H1 (cell line): Measurements from ENCODE around the gene ANKFY1. TPM values are rescaled to one million over a fixed set of nuclear protein-coding genes. Genes with fewer than 3 reads are reported as not detected.

Experiments used
- BCL11A ChIP-seq, 2 experiments: IDR thresholded peaks; one replicate each; pipeline ENCODE4 v1.6.1; 2011; ENCODE audit warnings: low read depth in 2 of 2, low read length in 2 of 2, mild to moderate bottlenecking in 2 of 2
- CBX8 ChIP-seq: fragments of 300-800, 300-1000 bp; sonication (generic); IDR thresholded peaks from 2 replicates; pipeline ENCODE4 v1.7.1; 2016; ENCODE audit warnings: low read depth, low read length, borderline replicate concordance
- FOSL1 ChIP-seq: IDR thresholded peaks from 2 replicates; pipeline ENCODE4 v1.6.1; 2011; ENCODE audit warnings: mild to moderate bottlenecking, low read depth, low read length, moderate library complexity; ENCODE audit not compliant: insufficient read depth
- GTF2F1 ChIP-seq: IDR thresholded peaks from 2 replicates; pipeline ENCODE4 v1.6.1; 2012; ENCODE audit warnings: low read depth, low read length, improper control_type of control experiment, borderline replicate concordance
- HDAC2 ChIP-seq, 2 experiments: fragments of 300-600 bp in 1 of 2; sonication (generic) in 1 of 2; IDR thresholded peaks; 2 replicates each; pipeline ENCODE4 v1.6.1; 2011 to 2012; ENCODE audit warnings: low read depth in 2 of 2, low read length in 2 of 2, mild to moderate bottlenecking in 2 of 2, moderate library complexity in 2 of 2, borderline replicate concordance in 1 of 2, inconsistent platforms in 1 of 2
- KDM1A ChIP-seq: fragments of 200-600, 300-600 bp; sonication (generic); IDR thresholded peaks from 2 replicates; pipeline ENCODE4 v1.7.1; 2016; ENCODE audit warnings: mild to moderate bottlenecking, low read length, borderline replicate concordance
- SP1 ChIP-seq: IDR thresholded peaks from 2 replicates; pipeline ENCODE4 v1.6.1; 2011; ENCODE audit warnings: low read depth, low read length
- polyA plus RNA-seq, 7 experiments: library from polyadenylated mRNA; depleted of rRNA in 3 of 7; stranded (reverse) in 5 of 7; unstranded in 2 of 7; fragments of >200 nt in 5 of 7; fragments of 200-250 nt in 2 of 7; gene quantifications; 1 replicate in 5 of 7; 2 replicates in 1 of 7; 4 replicates in 1 of 7; pipeline versions ENCODE4 v1.2.1 to v1.2.3, GENCODE V29; 2011 to 2013; ENCODE audit warnings: missing spikeins in 2 of 7, mixed read lengths in 2 of 7
- total RNA-seq: library from RNA; stranded (reverse); fragmentation: NEBNext Ultra II Directional; extraction: Animal tissue kit (Norgen Biotek cat#: 25700); gene quantifications from 2 replicates; pipeline ENCODE4 v1.2.1, GENCODE V29; 2021
- TF ChIP-seq, protein P1 (sequence below): fragments of 300-600 bp; sonication (generic); IDR thresholded peaks from 2 replicates; pipeline ENCODE4 v1.7.1; 2012; ENCODE audit warnings: low read length, moderate library complexity, mild to moderate bottlenecking, inconsistent platforms; ENCODE audit not compliant: insufficient replicate concordance
- TF ChIP-seq, protein P2 (sequence below), 3 experiments: IDR thresholded peaks; 1 replicate in 2 of 3; 2 replicates in 1 of 3; pipeline versions ENCODE4 v1.5.1 to v1.6.1; 2011; ENCODE audit warnings: low read length in 3 of 3, mild to moderate bottlenecking in 3 of 3, inconsistent platforms in 2 of 3, low read depth in 1 of 3, moderate library complexity in 1 of 3; ENCODE audit not compliant: insufficient read depth in 1 of 3; ENCODE audit errors: control extremely low read depth in 1 of 3

ANKFY1 gene
- total and polyA plus RNA-seq, 2 of the 8 experiments (the other 6 are each of a cell fraction or from before 2014, with no cell fraction given) = 28.3 to 45.3 TPM

GRCh38 chr17:4185656-4186055 is 78.1 kb downstream of the ANKFY1 start (continued):
- TF ChIP-seq, protein P1, sequence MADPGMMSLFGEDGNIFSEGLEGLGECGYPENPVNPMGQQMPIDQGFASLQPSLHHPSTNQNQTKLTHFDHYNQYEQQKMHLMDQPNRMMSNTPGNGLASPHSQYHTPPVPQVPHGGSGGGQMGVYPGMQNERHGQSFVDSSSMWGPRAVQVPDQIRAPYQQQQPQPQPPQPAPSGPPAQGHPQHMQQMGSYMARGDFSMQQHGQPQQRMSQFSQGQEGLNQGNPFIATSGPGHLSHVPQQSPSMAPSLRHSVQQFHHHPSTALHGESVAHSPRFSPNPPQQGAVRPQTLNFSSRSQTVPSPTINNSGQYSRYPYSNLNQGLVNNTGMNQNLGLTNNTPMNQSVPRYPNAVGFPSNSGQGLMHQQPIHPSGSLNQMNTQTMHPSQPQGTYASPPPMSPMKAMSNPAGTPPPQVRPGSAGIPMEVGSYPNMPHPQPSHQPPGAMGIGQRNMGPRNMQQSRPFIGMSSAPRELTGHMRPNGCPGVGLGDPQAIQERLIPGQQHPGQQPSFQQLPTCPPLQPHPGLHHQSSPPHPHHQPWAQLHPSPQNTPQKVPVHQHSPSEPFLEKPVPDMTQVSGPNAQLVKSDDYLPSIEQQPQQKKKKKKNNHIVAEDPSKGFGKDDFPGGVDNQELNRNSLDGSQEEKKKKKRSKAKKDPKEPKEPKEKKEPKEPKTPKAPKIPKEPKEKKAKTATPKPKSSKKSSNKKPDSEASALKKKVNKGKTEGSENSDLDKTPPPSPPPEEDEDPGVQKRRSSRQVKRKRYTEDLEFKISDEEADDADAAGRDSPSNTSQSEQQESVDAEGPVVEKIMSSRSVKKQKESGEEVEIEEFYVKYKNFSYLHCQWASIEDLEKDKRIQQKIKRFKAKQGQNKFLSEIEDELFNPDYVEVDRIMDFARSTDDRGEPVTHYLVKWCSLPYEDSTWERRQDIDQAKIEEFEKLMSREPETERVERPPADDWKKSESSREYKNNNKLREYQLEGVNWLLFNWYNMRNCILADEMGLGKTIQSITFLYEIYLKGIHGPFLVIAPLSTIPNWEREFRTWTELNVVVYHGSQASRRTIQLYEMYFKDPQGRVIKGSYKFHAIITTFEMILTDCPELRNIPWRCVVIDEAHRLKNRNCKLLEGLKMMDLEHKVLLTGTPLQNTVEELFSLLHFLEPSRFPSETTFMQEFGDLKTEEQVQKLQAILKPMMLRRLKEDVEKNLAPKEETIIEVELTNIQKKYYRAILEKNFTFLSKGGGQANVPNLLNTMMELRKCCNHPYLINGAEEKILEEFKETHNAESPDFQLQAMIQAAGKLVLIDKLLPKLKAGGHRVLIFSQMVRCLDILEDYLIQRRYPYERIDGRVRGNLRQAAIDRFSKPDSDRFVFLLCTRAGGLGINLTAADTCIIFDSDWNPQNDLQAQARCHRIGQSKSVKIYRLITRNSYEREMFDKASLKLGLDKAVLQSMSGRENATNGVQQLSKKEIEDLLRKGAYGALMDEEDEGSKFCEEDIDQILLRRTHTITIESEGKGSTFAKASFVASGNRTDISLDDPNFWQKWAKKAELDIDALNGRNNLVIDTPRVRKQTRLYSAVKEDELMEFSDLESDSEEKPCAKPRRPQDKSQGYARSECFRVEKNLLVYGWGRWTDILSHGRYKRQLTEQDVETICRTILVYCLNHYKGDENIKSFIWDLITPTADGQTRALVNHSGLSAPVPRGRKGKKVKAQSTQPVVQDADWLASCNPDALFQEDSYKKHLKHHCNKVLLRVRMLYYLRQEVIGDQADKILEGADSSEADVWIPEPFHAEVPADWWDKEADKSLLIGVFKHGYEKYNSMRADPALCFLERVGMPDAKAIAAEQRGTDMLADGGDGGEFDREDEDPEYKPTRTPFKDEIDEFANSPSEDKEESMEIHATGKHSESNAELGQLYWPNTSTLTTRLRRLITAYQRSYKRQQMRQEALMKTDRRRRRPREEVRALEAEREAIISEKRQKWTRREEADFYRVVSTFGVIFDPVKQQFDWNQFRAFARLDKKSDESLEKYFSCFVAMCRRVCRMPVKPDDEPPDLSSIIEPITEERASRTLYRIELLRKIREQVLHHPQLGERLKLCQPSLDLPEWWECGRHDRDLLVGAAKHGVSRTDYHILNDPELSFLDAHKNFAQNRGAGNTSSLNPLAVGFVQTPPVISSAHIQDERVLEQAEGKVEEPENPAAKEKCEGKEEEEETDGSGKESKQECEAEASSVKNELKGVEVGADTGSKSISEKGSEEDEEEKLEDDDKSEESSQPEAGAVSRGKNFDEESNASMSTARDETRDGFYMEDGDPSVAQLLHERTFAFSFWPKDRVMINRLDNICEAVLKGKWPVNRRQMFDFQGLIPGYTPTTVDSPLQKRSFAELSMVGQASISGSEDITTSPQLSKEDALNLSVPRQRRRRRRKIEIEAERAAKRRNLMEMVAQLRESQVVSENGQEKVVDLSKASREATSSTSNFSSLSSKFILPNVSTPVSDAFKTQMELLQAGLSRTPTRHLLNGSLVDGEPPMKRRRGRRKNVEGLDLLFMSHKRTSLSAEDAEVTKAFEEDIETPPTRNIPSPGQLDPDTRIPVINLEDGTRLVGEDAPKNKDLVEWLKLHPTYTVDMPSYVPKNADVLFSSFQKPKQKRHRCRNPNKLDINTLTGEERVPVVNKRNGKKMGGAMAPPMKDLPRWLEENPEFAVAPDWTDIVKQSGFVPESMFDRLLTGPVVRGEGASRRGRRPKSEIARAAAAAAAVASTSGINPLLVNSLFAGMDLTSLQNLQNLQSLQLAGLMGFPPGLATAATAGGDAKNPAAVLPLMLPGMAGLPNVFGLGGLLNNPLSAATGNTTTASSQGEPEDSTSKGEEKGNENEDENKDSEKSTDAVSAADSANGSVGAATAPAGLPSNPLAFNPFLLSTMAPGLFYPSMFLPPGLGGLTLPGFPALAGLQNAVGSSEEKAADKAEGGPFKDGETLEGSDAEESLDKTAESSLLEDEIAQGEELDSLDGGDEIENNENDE = no peak
- TF ChIP-seq, protein P2, sequence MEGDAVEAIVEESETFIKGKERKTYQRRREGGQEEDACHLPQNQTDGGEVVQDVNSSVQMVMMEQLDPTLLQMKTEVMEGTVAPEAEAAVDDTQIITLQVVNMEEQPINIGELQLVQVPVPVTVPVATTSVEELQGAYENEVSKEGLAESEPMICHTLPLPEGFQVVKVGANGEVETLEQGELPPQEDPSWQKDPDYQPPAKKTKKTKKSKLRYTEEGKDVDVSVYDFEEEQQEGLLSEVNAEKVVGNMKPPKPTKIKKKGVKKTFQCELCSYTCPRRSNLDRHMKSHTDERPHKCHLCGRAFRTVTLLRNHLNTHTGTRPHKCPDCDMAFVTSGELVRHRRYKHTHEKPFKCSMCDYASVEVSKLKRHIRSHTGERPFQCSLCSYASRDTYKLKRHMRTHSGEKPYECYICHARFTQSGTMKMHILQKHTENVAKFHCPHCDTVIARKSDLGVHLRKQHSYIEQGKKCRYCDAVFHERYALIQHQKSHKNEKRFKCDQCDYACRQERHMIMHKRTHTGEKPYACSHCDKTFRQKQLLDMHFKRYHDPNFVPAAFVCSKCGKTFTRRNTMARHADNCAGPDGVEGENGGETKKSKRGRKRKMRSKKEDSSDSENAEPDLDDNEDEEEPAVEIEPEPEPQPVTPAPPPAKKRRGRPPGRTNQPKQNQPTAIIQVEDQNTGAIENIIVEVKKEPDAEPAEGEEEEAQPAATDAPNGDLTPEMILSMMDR (IDR thresholded peaks at IDR 0.05; ENCODE audit: control extremely low read depth in 1 of 3, insufficient read depth in 1 of 3, low read depth in 1 of 3, low read length in 3 of 3) = no peak
- no peak for TF ChIP-seq KDM1A
- TF ChIP-seq BCL11A (IDR thresholded peaks at IDR 0.05; ENCODE audit: low read depth in 2 of 2, low read length in 2 of 2) = no peak
- no peak for TF ChIP-seq HDAC2 (IDR thresholded peaks at IDR 0.05; ENCODE audit: borderline replicate concordance in 1 of 2, low read depth in 2 of 2, low read length in 2 of 2)
- no peak for TF ChIP-seq FOSL1
- TF ChIP-seq CBX8 = no peak
- TF ChIP-seq GTF2F1 = no peak
- TF ChIP-seq SP1 = no peak
